HepG2 (cell line): ENCODE data around the gene SLC50A1. TPM values are rescaled to one million over a fixed set of nuclear protein-coding genes. Genes with fewer than 3 reads are reported as not detected.

Source experiments
- CREM ChIP-seq, 2 experiments: sonication (generic) in 1 of 2; formaldehyde crosslinking in 1 of 2; IDR thresholded peaks; 2 replicates each; pipeline versions ENCODE4 v1.4.0 to v1.6.1; 2016 to 2020; ENCODE audit warnings: antibody characterized with exemption in 1 of 2, mild to moderate bottlenecking in 1 of 2, missing genetic modification reagents in 1 of 2
- GZF1 ChIP-seq: sonication (generic); formaldehyde crosslinking; IDR thresholded peaks from 2 replicates; pipeline ENCODE4 v1.5.1; 2020; ENCODE audit warnings: mild to moderate bottlenecking, missing genetic modification reagents
- HIVEP1 ChIP-seq: sonication (generic); formaldehyde crosslinking; IDR thresholded peaks from 2 replicates; pipeline ENCODE4 v1.4.0; 2020; ENCODE audit warnings: mild to moderate bottlenecking, missing genetic modification reagents
- HNRNPUL1 ChIP-seq: fragments of 200-400 bp; formaldehyde crosslinking; IDR thresholded peaks from 2 replicates; pipeline ENCODE4 v1.6.1; 2017; ENCODE audit warnings: low read depth, mild to moderate bottlenecking, low read length, moderate library complexity
- MEIS2 ChIP-seq: sonication (generic); formaldehyde crosslinking; IDR thresholded peaks from 2 replicates; pipeline ENCODE4 v1.9.0; 2021; ENCODE audit warnings: mild to moderate bottlenecking, missing genetic modification reagents
- MXD4 ChIP-seq: IDR thresholded peaks from 2 replicates; pipeline ENCODE4 v1.6.1; 2016; ENCODE audit warnings: mild to moderate bottlenecking, missing biosample characterization, missing genetic modification reagents
- NFIC ChIP-seq: IDR thresholded peaks from 2 replicates; pipeline ENCODE4 v1.6.1; 2012; ENCODE audit warnings: mild to moderate bottlenecking, low read length, inconsistent platforms
- RELA ChIP-seq: sonication (generic); formaldehyde crosslinking; IDR thresholded peaks from 2 replicates; pipeline ENCODE4 v1.4.0; 2020; ENCODE audit warnings: missing genetic modification reagents
- SAP130 ChIP-seq: IDR thresholded peaks from 2 replicates; pipeline ENCODE4 v1.6.1; 2016; ENCODE audit warnings: low read depth
- XRCC5 ChIP-seq: fragments of 200-400 bp; formaldehyde crosslinking; optimal IDR thresholded peaks from 2 replicates; pipeline ENCODE3; 2017; ENCODE audit warnings: mild to moderate bottlenecking, low read length
- ZNF17 ChIP-seq: sonication (generic); formaldehyde crosslinking; IDR thresholded peaks from 2 replicates; pipeline ENCODE4 v1.5.0; 2020; ENCODE audit warnings: mild to moderate bottlenecking, missing genetic modification reagents
- ZNF205 ChIP-seq: IDR thresholded peaks from 2 replicates; pipeline ENCODE4 v1.6.1; 2018; ENCODE audit warnings: missing biosample characterization, missing genetic modification reagents
- ZNF501 ChIP-seq: sonication (generic); formaldehyde crosslinking; IDR thresholded peaks from 2 replicates; pipeline ENCODE4 v1.5.1; 2020; ENCODE audit warnings: mild to moderate bottlenecking, moderate library complexity, missing genetic modification reagents
- ZNF563 ChIP-seq: sonication (generic); formaldehyde crosslinking; IDR thresholded peaks from 2 replicates; pipeline ENCODE4 v1.8.0; 2022; ENCODE audit warnings: mild to moderate bottlenecking, moderate library complexity, missing genetic modification reagents
- ZNF567 ChIP-seq: sonication (generic); formaldehyde crosslinking; IDR thresholded peaks from 2 replicates; pipeline ENCODE4 v1.8.1; 2023; ENCODE audit warnings: mild to moderate bottlenecking, missing genetic modification reagents, borderline replicate concordance
- ZNF792 ChIP-seq: IDR thresholded peaks from 2 replicates; pipeline ENCODE4 v1.6.1; 2016
- polyA plus RNA-seq, 8 experiments: library from polyadenylated mRNA; depleted of rRNA in 3 of 8; stranded (reverse) in 7 of 8; unstranded in 1 of 8; fragments of >200 nt; fragmentation: Illumina TruSeq in 4 of 8; extraction: Trizol in 4 of 8; gene quantifications; 2 replicates each; pipeline versions ENCODE4 v1.2.1 to v1.2.3, GENCODE V29; 2011 to 2016; ENCODE audit warnings: low read depth in 4 of 8, missing spikeins in 1 of 8, mixed read lengths in 1 of 8; ENCODE audit not compliant: insufficient read depth in 1 of 8
- total RNA-seq, 5 experiments: library from RNA; depleted of rRNA; stranded (reverse); fragments of >200 nt; fragmentation: Illumina TruSeq; extraction: Trizol; gene quantifications; 2 replicates each; pipeline ENCODE4 v1.2.3, GENCODE V29; 2016; ENCODE audit warnings: low read depth in 1 of 5
- TF ChIP-seq, protein P1 (sequence below): sonication (generic); formaldehyde crosslinking; IDR thresholded peaks from 2 replicates; pipeline ENCODE4 v1.4.0; 2020; ENCODE audit warnings: low read depth, missing genetic modification reagents
- TF ChIP-seq, protein P2 (sequence below), 2 experiments: sonication (generic) in 1 of 2; formaldehyde crosslinking in 1 of 2; IDR thresholded peaks; 2 replicates each; pipeline versions ENCODE4 v1.6.1 to v1.9.0; 2014 to 2022; ENCODE audit warnings: antibody characterized with exemption in 1 of 2, borderline replicate concordance in 1 of 2, inconsistent platforms in 1 of 2, low read depth in 1 of 2, missing genetic modification reagents in 1 of 2
- TF ChIP-seq, protein P3 (sequence below): sonication (generic); formaldehyde crosslinking; IDR thresholded peaks from 2 replicates; pipeline ENCODE4 v1.5.0; 2020; ENCODE audit warnings: missing genetic modification reagents

SLC50A1 gene
- total and polyA plus RNA-seq, 2 of the 13 experiments (the other 11 are each of a cell fraction or from before 2014, with no cell fraction given), result 22.5 to 46.8 TPM

DNA sequence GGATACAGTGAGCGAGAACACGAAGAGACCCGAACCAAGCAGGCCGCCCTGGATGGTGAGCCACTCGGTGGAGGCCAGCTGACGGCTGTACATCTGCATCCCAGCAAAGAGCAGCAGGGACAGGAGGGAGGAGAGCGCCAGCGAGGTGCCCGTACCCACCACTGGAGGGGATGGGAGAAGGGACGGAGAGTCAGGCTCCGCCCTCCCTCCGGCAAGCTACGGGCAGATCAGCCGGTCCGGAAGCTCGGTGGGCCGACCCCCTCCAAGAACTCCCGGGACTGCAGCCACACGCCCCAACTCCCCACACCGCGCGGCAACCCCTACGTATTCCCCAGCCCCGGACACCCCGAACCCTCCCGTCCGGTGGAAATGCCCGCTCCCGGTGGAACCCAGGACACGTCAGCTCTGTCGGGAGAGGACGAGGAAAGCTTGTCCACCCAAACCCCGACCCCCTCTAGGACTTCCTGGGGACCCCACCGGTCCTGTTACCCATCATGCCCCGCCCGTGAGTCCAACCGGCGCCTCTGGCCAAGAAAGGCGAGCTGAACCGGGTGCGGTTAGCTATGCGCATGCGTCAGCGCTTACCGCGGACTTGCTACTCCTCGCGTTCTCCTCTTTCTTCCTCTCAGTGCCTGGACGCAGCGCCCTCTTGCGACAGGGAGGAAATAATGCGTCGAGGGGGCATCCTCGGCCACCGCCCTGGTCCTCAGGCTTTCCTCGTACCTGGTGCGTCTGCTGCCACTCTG is 37.3 kb downstream of the SLC50A1 start, which contains the start of gene KRTCAP2 (continued):
- TF ChIP-seq SAP130 (CRISPR knock-in tag) (peak; percentile 83), ZNF17 (no peak), ZNF563 (0 out of 2 replicates have a peak, but pooled peaks have one; percentile 23), XRCC5 (peak; percentile 97), RELA (CRISPR knock-in tag) (0 out of 2 replicates have a peak, but pooled peaks have one; percentile 30), MEIS2 (peak; percentile 73; the same call in 1 of the 2 replicates), ZNF567 (CRISPR knock-in tag) (peak; percentile 74; the same call in 1 of the 2 replicates), NFIC (no peak), MXD4 (CRISPR knock-in tag) (peak; percentile 48; the same call in 1 of the 2 replicates), ZNF205 (CRISPR knock-in tag) (peak; percentile 91; the same call in 1 of the 2 replicates), ZNF792 (CRISPR knock-in tag) (peak; percentile 73; the same call in 1 of the 2 replicates), HIVEP1 (CRISPR knock-in tag) (peak; percentile 52; the same call in 1 of the 2 replicates), GZF1 (CRISPR knock-in tag) (no peak), ZNF501 (peak; percentile 91), HNRNPUL1 (no peak), CREM (IDR thresholded peaks at IDR 0.05) (peak; percentile 67; the same call in 1 of the 2 replicates), CREM (CRISPR knock-in tag; IDR thresholded peaks at IDR 0.05) (no peak)
- TF ChIP-seq, protein P1, sequence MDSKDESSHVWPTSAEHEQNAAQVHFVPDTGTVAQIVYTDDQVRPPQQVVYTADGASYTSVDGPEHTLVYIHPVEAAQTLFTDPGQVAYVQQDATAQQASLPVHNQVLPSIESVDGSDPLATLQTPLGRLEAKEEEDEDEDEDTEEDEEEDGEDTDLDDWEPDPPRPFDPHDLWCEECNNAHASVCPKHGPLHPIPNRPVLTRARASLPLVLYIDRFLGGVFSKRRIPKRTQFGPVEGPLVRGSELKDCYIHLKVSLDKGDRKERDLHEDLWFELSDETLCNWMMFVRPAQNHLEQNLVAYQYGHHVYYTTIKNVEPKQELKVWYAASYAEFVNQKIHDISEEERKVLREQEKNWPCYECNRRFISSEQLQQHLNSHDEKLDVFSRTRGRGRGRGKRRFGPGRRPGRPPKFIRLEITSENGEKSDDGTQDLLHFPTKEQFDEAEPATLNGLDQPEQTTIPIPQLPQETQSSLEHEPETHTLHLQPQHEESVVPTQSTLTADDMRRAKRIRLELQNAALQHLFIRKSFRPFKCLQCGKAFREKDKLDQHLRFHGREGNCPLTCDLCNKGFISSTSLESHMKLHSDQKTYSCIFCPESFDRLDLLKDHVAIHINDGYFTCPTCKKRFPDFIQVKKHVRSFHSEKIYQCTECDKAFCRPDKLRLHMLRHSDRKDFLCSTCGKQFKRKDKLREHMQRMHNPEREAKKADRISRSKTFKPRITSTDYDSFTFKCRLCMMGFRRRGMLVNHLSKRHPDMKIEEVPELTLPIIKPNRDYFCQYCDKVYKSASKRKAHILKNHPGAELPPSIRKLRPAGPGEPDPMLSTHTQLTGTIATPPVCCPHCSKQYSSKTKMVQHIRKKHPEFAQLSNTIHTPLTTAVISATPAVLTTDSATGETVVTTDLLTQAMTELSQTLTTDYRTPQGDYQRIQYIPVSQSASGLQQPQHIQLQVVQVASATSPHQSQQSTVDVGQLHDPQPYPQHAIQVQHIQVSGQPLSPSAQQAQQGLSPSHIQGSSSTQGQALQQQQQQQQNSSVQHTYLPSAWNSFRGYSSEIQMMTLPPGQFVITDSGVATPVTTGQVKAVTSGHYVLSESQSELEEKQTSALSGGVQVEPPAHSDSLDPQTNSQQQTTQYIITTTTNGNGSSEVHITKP (CRISPR knock-in tag), result peak; percentile 58; the same call in 1 of the 2 replicates
- TF ChIP-seq, protein P2, sequence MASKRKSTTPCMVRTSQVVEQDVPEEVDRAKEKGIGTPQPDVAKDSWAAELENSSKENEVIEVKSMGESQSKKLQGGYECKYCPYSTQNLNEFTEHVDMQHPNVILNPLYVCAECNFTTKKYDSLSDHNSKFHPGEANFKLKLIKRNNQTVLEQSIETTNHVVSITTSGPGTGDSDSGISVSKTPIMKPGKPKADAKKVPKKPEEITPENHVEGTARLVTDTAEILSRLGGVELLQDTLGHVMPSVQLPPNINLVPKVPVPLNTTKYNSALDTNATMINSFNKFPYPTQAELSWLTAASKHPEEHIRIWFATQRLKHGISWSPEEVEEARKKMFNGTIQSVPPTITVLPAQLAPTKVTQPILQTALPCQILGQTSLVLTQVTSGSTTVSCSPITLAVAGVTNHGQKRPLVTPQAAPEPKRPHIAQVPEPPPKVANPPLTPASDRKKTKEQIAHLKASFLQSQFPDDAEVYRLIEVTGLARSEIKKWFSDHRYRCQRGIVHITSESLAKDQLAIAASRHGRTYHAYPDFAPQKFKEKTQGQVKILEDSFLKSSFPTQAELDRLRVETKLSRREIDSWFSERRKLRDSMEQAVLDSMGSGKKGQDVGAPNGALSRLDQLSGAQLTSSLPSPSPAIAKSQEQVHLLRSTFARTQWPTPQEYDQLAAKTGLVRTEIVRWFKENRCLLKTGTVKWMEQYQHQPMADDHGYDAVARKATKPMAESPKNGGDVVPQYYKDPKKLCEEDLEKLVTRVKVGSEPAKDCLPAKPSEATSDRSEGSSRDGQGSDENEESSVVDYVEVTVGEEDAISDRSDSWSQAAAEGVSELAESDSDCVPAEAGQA (IDR thresholded peaks at IDR 0.05; ENCODE audit: low read depth), result peak; percentile 74; the same call in 1 of the 2 replicates
- TF ChIP-seq, protein P2 (CRISPR knock-in tag; IDR thresholded peaks at IDR 0.05; ENCODE audit: borderline replicate concordance), result no peak
- TF ChIP-seq, protein P3, sequence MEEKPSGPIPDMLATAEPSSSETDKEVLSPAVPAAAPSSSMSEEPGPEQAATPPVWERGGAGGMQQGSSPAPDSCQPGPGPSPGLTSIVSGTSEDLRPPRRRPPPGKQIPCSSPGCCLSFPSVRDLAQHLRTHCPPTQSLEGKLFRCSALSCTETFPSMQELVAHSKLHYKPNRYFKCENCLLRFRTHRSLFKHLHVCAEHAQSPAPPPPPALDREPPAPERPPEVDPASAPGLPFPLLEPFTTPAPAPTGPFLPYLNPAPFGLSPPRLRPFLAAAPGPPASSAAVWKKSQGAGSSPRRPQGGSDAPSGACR (CRISPR knock-in tag), result no peak
